NCI-H69 (cell line): ENCODE results near the gene REXO4.

Experiments
- DNase-seq: peaks from one replicate; lab custom pipeline; 2025; lab: John Stamatoyannopoulos, UW

REXO4 gene

GRCh38 chr9:133449760-133450159, 31.9 kb upstream of the REXO4 start:
- peak; percentile 87 for DNase-seq

GRCh38 chr9:133448487-133448972, 30.7 kb upstream of the REXO4 start:
- DNase-seq: peak; percentile 22

GRCh38 chr9:133445293-133445969, 27.6 kb upstream of the REXO4 start:
- no peak for DNase-seq

- peak; percentile 74 for DNase-seq
Observed at GRCh38 chr9:133443982-133444381, 26.2 kb upstream of the REXO4 start.

GRCh38 chr9:133443248-133443647, 25.4 kb upstream of the REXO4 start:
- DNase-seq: no peak

GRCh38 chr9:133441571-133441970, 23.8 kb upstream of the REXO4 start:
- DNase-seq: no peak

- no peak for DNase-seq
Observed at GRCh38 chr9:133440874-133441273, 23.1 kb upstream of the REXO4 start.

GRCh38 chr9:133439337-133439736, 21.5 kb upstream of the REXO4 start:
- DNase-seq: no peak

GRCh38 chr9:133437753-133438531, 20.1 kb upstream of the REXO4 start:
- DNase-seq: peak; percentile 39

GRCh38 chr9:133436681-133437080, 18.9 kb upstream of the REXO4 start:
- DNase-seq: no peak

GRCh38 chr9:133433351-133433843, 15.6 kb upstream of the REXO4 start:
- DNase-seq: no peak

GRCh38 chr9:133430244-133430643, 12.4 kb upstream of the REXO4 start:
- no peak for DNase-seq

- peak; percentile 45 for DNase-seq
Observed at GRCh38 chr9:133429641-133430161, 11.9 kb upstream of the REXO4 start.

GRCh38 chr9:133429214-133429613, 11.4 kb upstream of the REXO4 start:
- DNase-seq: no peak

- DNase-seq: peak; percentile 88
Observed at GRCh38 chr9:133428617-133429101, 10.8 kb upstream of the REXO4 start.

GRCh38 chr9:133427658-133428348, 10.0 kb upstream of the REXO4 start:
- no peak for DNase-seq

GRCh38 chr9:133426011-133426410, 8.2 kb upstream of the REXO4 start:
- no peak for DNase-seq

- no peak for DNase-seq
Observed at GRCh38 chr9:133425049-133425632, 7.3 kb upstream of the REXO4 start.

- DNase-seq: no peak
Observed at GRCh38 chr9:133424187-133424586, 6.4 kb upstream of the REXO4 start.

- no peak for DNase-seq
Observed at GRCh38 chr9:133423216-133423615, 5.4 kb upstream of the REXO4 start.

- peak; percentile 45 for DNase-seq
Observed at GRCh38 chr9:133421615-133422542, 4.1 kb upstream of the REXO4 start, which contains the start of gene ADAMTS13. Gene ADAMTS13, plus strand, starts transcription at chr9:133422367. Its CDS starts 77 bp downstream, at chr9:133422444.
